CD8-positive, alpha-beta memory T cell (primary cell): ENCODE data around the gene MRPS18A. TPM values are rescaled to one million over a fixed set of nuclear protein-coding genes. Genes with fewer than 3 reads are reported as not detected.

Experiments used
- CTCF ChIA-PET: fragments of 350-600 bp; sonication (Branson Sonifier 250); formaldehyde crosslinking; loops from one replicate; lab custom pipeline; 2021; ENCODE audit warnings: antibody characterized with exemption; lab: Charles Lee
- POLR2A ChIA-PET: fragments of 350-600 bp; sonication (Branson Sonifier 250); formaldehyde crosslinking; loops from one replicate; lab custom pipeline; 2021; ENCODE audit warnings: antibody characterized with exemption; lab: Charles Lee
- DNase-seq, 5 donors: peaks; one replicate each; pipeline versions ENCODE4 v3.0.0 to v3.0.0-alpha.2; 2020 to 2022; ENCODE audit warnings: mixed read lengths in 1 of 5
- H3K27ac ChIP-seq: one replicate; pipeline ENCODE4 v1.7.0; 2013; ENCODE audit warnings: low read depth, mild to moderate bottlenecking, low read length, moderate library complexity
- H3K27me3 ChIP-seq: 2 replicates; pipeline ENCODE4 v1.7.0; 2013; ENCODE audit warnings: low read length, mild to moderate bottlenecking; ENCODE audit not compliant: insufficient read depth, poor library complexity, severe bottlenecking
- H3K36me3 ChIP-seq: 2 replicates; pipeline ENCODE4 v1.7.0; 2013; ENCODE audit warnings: mild to moderate bottlenecking, low read length, moderate library complexity; ENCODE audit not compliant: insufficient read depth
- H3K4me1 ChIP-seq: 2 replicates; pipeline ENCODE4 v1.7.0; 2013; ENCODE audit warnings: mild to moderate bottlenecking, low read length, moderate library complexity; ENCODE audit not compliant: insufficient read depth
- H3K4me3 ChIP-seq: 2 replicates; pipeline ENCODE4 v1.7.0; 2013; ENCODE audit warnings: mild to moderate bottlenecking, low read length
- H3K9me3 ChIP-seq: 2 replicates; pipeline ENCODE4 v1.7.0; 2013; ENCODE audit warnings: mild to moderate bottlenecking, low read length
- H3K27ac Mint-ChIP-seq, 8 donors: one replicate each; pipeline ENCODE4 v1.8.0; 2020 to 2021; ENCODE audit warnings: mixed read lengths in 8 of 8, mild to moderate bottlenecking in 6 of 8, inconsistent platforms in 3 of 8, moderate library complexity in 3 of 8
- H3K27me3 Mint-ChIP-seq, 2 donors: one replicate each; pipeline ENCODE4 v1.8.0; 2020 to 2021; ENCODE audit warnings: mixed read lengths in 2 of 2, mild to moderate bottlenecking in 1 of 2, moderate library complexity in 1 of 2
- H3K36me3 Mint-ChIP-seq, 3 donors: one replicate each; pipeline ENCODE4 v1.8.0; 2020 to 2021; ENCODE audit warnings: mixed read lengths in 3 of 3, inconsistent platforms in 1 of 3, mild to moderate bottlenecking in 1 of 3
- H3K4me1 Mint-ChIP-seq, 3 donors: one replicate each; pipeline ENCODE4 v1.8.0; 2020 to 2021; ENCODE audit warnings: mixed read lengths in 3 of 3, inconsistent platforms in 1 of 3, mild to moderate bottlenecking in 1 of 3
- H3K4me3 Mint-ChIP-seq, 7 donors: one replicate each; pipeline ENCODE4 v1.8.0; 2020 to 2021; ENCODE audit warnings: mixed read lengths in 7 of 7, mild to moderate bottlenecking in 6 of 7, moderate library complexity in 4 of 7, inconsistent platforms in 2 of 7
- H3K9me3 Mint-ChIP-seq, 5 donors: one replicate each; pipeline ENCODE4 v1.8.0; 2020 to 2022; ENCODE audit warnings: mixed read lengths in 5 of 5, mild to moderate bottlenecking in 3 of 5, moderate library complexity in 2 of 5, inconsistent platforms in 1 of 5
- polyA plus RNA-seq: library from polyadenylated mRNA; unstranded; fragments of 300-500 nt; fragmentation: Illumina TruSeq; gene quantifications from one replicate; pipeline ENCODE4 v1.2.3, GENCODE V29; 2021
- total RNA-seq, 2 experiments: library from RNA; stranded (reverse); gene quantifications; one replicate each; pipeline ENCODE4 v1.2.3, GENCODE V29; 2021

Gene MRPS18A
- total and polyA plus RNA-seq, 3 experiments from 2014 or later = 60.4 to 65.2 (median 60.6) TPM

GRCh38 chr6:43722920-43723545, 35.4 kb upstream of the MRPS18A start:
- Mint-ChIP-seq H3K9me3 (no peaks in the 10 kb centered on the region), H3K27me3 (peaks cover 6 to 9% of the 10 kb centered on the region in 2 donors), H3K4me1 (peaks cover 23 to 33% (median 28%) of the 10 kb centered on the region in 3 donors), H3K36me3 (no peaks in the 10 kb centered on the region), H3K4me3 (no peak overlapping the region), H3K27ac (peak overlapping the region in 4 of 8 donors; percentile 11 to 88 (median 68))
- CTCF ChIA-PET = interaction anchor here (1.0 to 2.6 kb wide), 8 partner anchors 17 to 363 kb away, joined by 3 to 32 read pairs (median 8); partner anchors contain the start of gene VEGFA
- POLR2A ChIA-PET = no interaction called here
- H3K4me3 ChIP-seq = no peak overlapping the region
- no peak overlapping the region for H3K27ac ChIP-seq
- DNase-seq = no peak
- H3K4me1 ChIP-seq = peaks cover 26% of the 10 kb centered on the region
- no peaks in the 10 kb centered on the region for H3K36me3 ChIP-seq
- no peaks in the 10 kb centered on the region for H3K9me3 ChIP-seq
- H3K27me3 ChIP-seq = no peaks in the 10 kb centered on the region

GRCh38 chr6:43720999-43721398, 33.4 kb upstream of the MRPS18A start:
- H3K4me1 ChIP-seq = peaks cover 26% of the 10 kb centered on the region
- no peaks in the 10 kb centered on the region for H3K36me3 ChIP-seq
- no peak for DNase-seq
- H3K4me3 Mint-ChIP-seq = peak overlapping the region in 1 of 7 donors; percentile 42
- H3K36me3 Mint-ChIP-seq = no peaks in the 10 kb centered on the region
- no peak overlapping the region for H3K27ac ChIP-seq
- no peaks in the 10 kb centered on the region for H3K9me3 ChIP-seq
- peak overlapping the region in 1 of 8 donors; percentile 63 for H3K27ac Mint-ChIP-seq
- POLR2A ChIA-PET = no interaction called here
- CTCF ChIA-PET = interaction anchor here (0.9 to 1.8 kb wide), 5 partner anchors 48 to 360 kb away, joined by 3 to 7 read pairs (median 5); no protein-coding TSS in a partner anchor
- H3K4me1 Mint-ChIP-seq = peaks cover 23 to 25% (median 24%) of the 10 kb centered on the region in 3 donors
- H3K9me3 Mint-ChIP-seq = no peaks in the 10 kb centered on the region
- H3K27me3 Mint-ChIP-seq = peaks cover 12 to 15% of the 10 kb centered on the region in 2 donors
- H3K4me3 ChIP-seq = no peak overlapping the region
- H3K27me3 ChIP-seq = no peaks in the 10 kb centered on the region

GRCh38 chr6:43719511-43719910, 31.9 kb upstream of the MRPS18A start:
- H3K27ac Mint-ChIP-seq = peak overlapping the region in 1 of 8 donors; percentile 90
- H3K9me3 Mint-ChIP-seq = no peaks in the 10 kb centered on the region
- POLR2A ChIA-PET = no interaction called here
- H3K4me1 Mint-ChIP-seq = peaks cover 9 to 10% (median 10%) of the 10 kb centered on the region in 3 donors
- peaks cover 12 to 15% of the 10 kb centered on the region in 2 donors for H3K27me3 Mint-ChIP-seq
- Histone ChIP-seq H3K27ac (no peak overlapping the region), H3K36me3 (no peaks in the 10 kb centered on the region), H3K4me3 (no peak overlapping the region), H3K27me3 (no peaks in the 10 kb centered on the region), H3K9me3 (no peaks in the 10 kb centered on the region), H3K4me1 (peaks cover 11% of the 10 kb centered on the region)
- CTCF ChIA-PET = interaction anchor here (1.1 to 1.7 kb wide), 2 partner anchors 55 to 360 kb away, joined by 3 to 8 read pairs; no protein-coding TSS in a partner anchor
- no peak overlapping the region for H3K4me3 Mint-ChIP-seq
- no peak for DNase-seq
- H3K36me3 Mint-ChIP-seq = no peaks in the 10 kb centered on the region

- no peaks in the 10 kb centered on the region for H3K36me3 Mint-ChIP-seq
- no peak for DNase-seq
- H3K4me1 ChIP-seq = peaks cover 2% of the 10 kb centered on the region
- H3K36me3 ChIP-seq = no peaks in the 10 kb centered on the region
- no peak overlapping the region for H3K4me3 ChIP-seq
- H3K27ac Mint-ChIP-seq = peak overlapping the region in 2 of 8 donors; percentile 23 to 46
- no peak overlapping the region for H3K27ac ChIP-seq
- H3K27me3 ChIP-seq = no peaks in the 10 kb centered on the region
- ChIA-PET CTCF (interaction anchor here (1.7 kb wide), 1 partner anchor 361 kb away, joined by 8 read pairs; no protein-coding TSS in a partner anchor), POLR2A (no interaction called here)
- peaks cover 12 to 20% of the 10 kb centered on the region in 2 donors for H3K27me3 Mint-ChIP-seq
- H3K4me1 Mint-ChIP-seq = peaks cover 0 to under 1% (median under 1%) of the 10 kb centered on the region in 3 donors
- H3K9me3 ChIP-seq = no peaks in the 10 kb centered on the region
- no peaks in the 10 kb centered on the region for H3K9me3 Mint-ChIP-seq
- no peak overlapping the region for H3K4me3 Mint-ChIP-seq
Observed at GRCh38 chr6:43718387-43719105, 31.0 kb upstream of the MRPS18A start.

- no peak overlapping the region for H3K4me3 Mint-ChIP-seq
- peak overlapping the region in 1 of 8 donors; percentile 79 for H3K27ac Mint-ChIP-seq
- Histone ChIP-seq H3K27me3 (no peaks in the 10 kb centered on the region), H3K9me3 (no peaks in the 10 kb centered on the region), H3K27ac (no peak overlapping the region), H3K36me3 (no peaks in the 10 kb centered on the region), H3K4me1 (no peaks in the 10 kb centered on the region), H3K4me3 (no peak overlapping the region)
- no peak for DNase-seq
- no peaks in the 10 kb centered on the region for H3K36me3 Mint-ChIP-seq
- H3K9me3 Mint-ChIP-seq = no peaks in the 10 kb centered on the region
- POLR2A ChIA-PET = no interaction called here
- H3K4me1 Mint-ChIP-seq = no peaks in the 10 kb centered on the region
- CTCF ChIA-PET = no interaction called here
- H3K27me3 Mint-ChIP-seq = peaks cover 12 to 20% of the 10 kb centered on the region in 2 donors
Observed at GRCh38 chr6:43717822-43718221, 30.2 kb upstream of the MRPS18A start.

GRCh38 chr6:43717389-43717788, 29.8 kb upstream of the MRPS18A start:
- Histone ChIP-seq H3K4me1 (no peaks in the 10 kb centered on the region), H3K27me3 (no peaks in the 10 kb centered on the region), H3K27ac (no peak overlapping the region), H3K36me3 (no peaks in the 10 kb centered on the region), H3K4me3 (no peak overlapping the region), H3K9me3 (no peaks in the 10 kb centered on the region)
- Mint-ChIP-seq H3K9me3 (no peaks in the 10 kb centered on the region), H3K27ac (peak overlapping the region in 1 of 8 donors; percentile 87), H3K4me1 (no peaks in the 10 kb centered on the region), H3K4me3 (no peak overlapping the region), H3K36me3 (no peaks in the 10 kb centered on the region), H3K27me3 (peaks cover 12 to 23% of the 10 kb centered on the region in 2 donors)
- ChIA-PET POLR2A (no interaction called here), CTCF (no interaction called here)
- no peak for DNase-seq

- Mint-ChIP-seq H3K36me3 (no peaks in the 10 kb centered on the region), H3K4me1 (no peaks in the 10 kb centered on the region), H3K27ac (no peak overlapping the region), H3K9me3 (no peaks in the 10 kb centered on the region), H3K27me3 (peaks cover 12 to 32% of the 10 kb centered on the region in 2 donors), H3K4me3 (no peak overlapping the region)
- no peaks in the 10 kb centered on the region for H3K4me1 ChIP-seq
- H3K36me3 ChIP-seq = no peaks in the 10 kb centered on the region
- H3K27me3 ChIP-seq = no peaks in the 10 kb centered on the region
- ChIA-PET CTCF (interaction anchor here (1.9 kb wide), 1 partner anchor 358 kb away, joined by 5 read pairs; no protein-coding TSS in a partner anchor), POLR2A (no interaction called here)
- no peak overlapping the region for H3K27ac ChIP-seq
- no peak for DNase-seq
- no peaks in the 10 kb centered on the region for H3K9me3 ChIP-seq
- no peak overlapping the region for H3K4me3 ChIP-seq
Observed at GRCh38 chr6:43716099-43716498, 28.5 kb upstream of the MRPS18A start.
